HepG2 (cell line): Measurements from ENCODE around the gene CCR3.

Source experiments
- ATF3 ChIP-seq: sonication (generic); formaldehyde crosslinking; IDR thresholded peaks from 2 replicates; pipeline ENCODE4 v1.4.0; 2020; ENCODE audit warnings: missing genetic modification reagents
- CTCF ChIP-seq: sonication (generic); formaldehyde crosslinking; IDR thresholded peaks from 2 replicates; pipeline ENCODE4 v1.5.0; 2020; ENCODE audit warnings: mild to moderate bottlenecking, missing genetic modification reagents, moderate library complexity
- IKZF1 ChIP-seq: fragments of 450-650 bp; IDR thresholded peaks from 2 replicates; pipeline ENCODE4 v1.7.1; 2016
- KAT8 ChIP-seq: IDR thresholded peaks from 2 replicates; pipeline ENCODE4 v1.6.1; 2016; ENCODE audit warnings: missing genetic modification reagents, missing compliant biosample characterization
- PCBP2 ChIP-seq: fragments of 200-400 bp; formaldehyde crosslinking; optimal IDR thresholded peaks from 2 replicates; pipeline ENCODE3; 2018; ENCODE audit warnings: low read length, low read depth; ENCODE audit not compliant: poor library complexity, severe bottlenecking
- REST ChIP-seq, 2 experiments: IDR thresholded peaks; 2 replicates each; pipeline ENCODE4 v1.6.1; 2011 to 2012; ENCODE audit warnings: low read length in 2 of 2, borderline replicate concordance in 1 of 2, low read depth in 1 of 2, mild to moderate bottlenecking in 1 of 2, moderate library complexity in 1 of 2
- SMARCC2 ChIP-seq: fragments of 450-650 bp; IDR thresholded peaks from 2 replicates; pipeline ENCODE4 v1.6.1; 2017; ENCODE audit warnings: antibody characterized with exemption, mild to moderate bottlenecking
- SP4 ChIP-seq: sonication (generic); formaldehyde crosslinking; IDR thresholded peaks from 2 replicates; pipeline ENCODE4 v1.8.1; 2023; ENCODE audit warnings: mild to moderate bottlenecking, missing genetic modification reagents
- XBP1 ChIP-seq: sonication (generic); formaldehyde crosslinking; IDR thresholded peaks from 2 replicates; pipeline ENCODE4 v1.5.0; 2020; ENCODE audit warnings: missing genetic modification reagents
- ZNF121 ChIP-seq: sonication (generic); formaldehyde crosslinking; IDR thresholded peaks from 2 replicates; pipeline ENCODE4 v1.5.0; 2020; ENCODE audit warnings: mild to moderate bottlenecking, missing genetic modification reagents
- ZNF572 ChIP-seq: sonication (generic); formaldehyde crosslinking; IDR thresholded peaks from 2 replicates; pipeline ENCODE4 v1.5.1; 2020; ENCODE audit warnings: mild to moderate bottlenecking, missing genetic modification reagents
- ZZZ3 ChIP-seq: sonication (generic); formaldehyde crosslinking; IDR thresholded peaks from 2 replicates; pipeline ENCODE4 v1.4.0; 2020; ENCODE audit warnings: missing genetic modification reagents, mild to moderate bottlenecking, borderline replicate concordance
- TF ChIP-seq, protein P1 (sequence below): sonication (generic); formaldehyde crosslinking; IDR thresholded peaks from 2 replicates; pipeline ENCODE4 v1.8.1; 2023; ENCODE audit warnings: mild to moderate bottlenecking, missing genetic modification reagents, borderline replicate concordance
- TF ChIP-seq, protein P2 (sequence below): sonication (generic); formaldehyde crosslinking; IDR thresholded peaks from 2 replicates; pipeline ENCODE4 v1.8.1; 2023; ENCODE audit warnings: mild to moderate bottlenecking, missing genetic modification reagents

DNA sequence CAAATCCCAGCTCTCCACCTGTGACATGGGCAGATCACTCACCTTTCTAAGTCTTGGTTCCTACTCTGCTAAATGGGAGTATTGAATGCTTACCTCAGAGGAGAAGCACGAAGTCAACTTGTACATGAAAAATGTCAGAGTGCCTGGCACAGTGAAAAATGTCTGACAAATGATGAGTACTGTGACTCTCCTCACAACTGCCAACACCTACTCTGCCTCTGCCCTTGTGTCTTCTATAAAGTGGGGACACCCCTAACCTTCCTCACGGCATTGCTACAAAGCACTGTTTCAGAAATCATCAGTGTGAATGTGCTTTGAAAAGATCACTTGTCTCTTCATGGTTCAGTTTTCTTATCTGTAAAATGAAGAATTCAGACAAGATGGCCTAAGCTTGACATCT, 33.2 kb upstream of the CCR3 start:
- TF ChIP-seq ZNF121 (CRISPR knock-in tag) (no peak), CTCF (no peak), ATF3 (CRISPR knock-in tag) (no peak), KAT8 (CRISPR knock-in tag) (no peak), XBP1 (CRISPR knock-in tag) (no peak), REST (IDR thresholded peaks at IDR 0.05; ENCODE audit: borderline replicate concordance in 1 of 2, low read depth in 1 of 2, low read length in 2 of 2) (no peak), IKZF1 (no peak), PCBP2 (no peak), SP4 (no peak), ZNF572 (CRISPR knock-in tag) (no peak), ZZZ3 (CRISPR knock-in tag) (no peak), SMARCC2 (no peak)
- TF ChIP-seq, protein P1, sequence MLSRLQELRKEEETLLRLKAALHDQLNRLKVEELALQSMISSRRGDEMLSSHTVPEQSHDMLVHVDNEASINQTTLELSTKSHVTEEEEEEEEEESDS (CRISPR knock-in tag): no peak
- TF ChIP-seq, protein P2, sequence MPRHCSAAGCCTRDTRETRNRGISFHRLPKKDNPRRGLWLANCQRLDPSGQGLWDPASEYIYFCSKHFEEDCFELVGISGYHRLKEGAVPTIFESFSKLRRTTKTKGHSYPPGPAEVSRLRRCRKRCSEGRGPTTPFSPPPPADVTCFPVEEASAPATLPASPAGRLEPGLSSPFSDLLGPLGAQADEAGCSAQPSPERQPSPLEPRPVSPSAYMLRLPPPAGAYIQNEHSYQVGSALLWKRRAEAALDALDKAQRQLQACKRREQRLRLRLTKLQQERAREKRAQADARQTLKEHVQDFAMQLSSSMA (CRISPR knock-in tag): no peak
